A549 (cell line): ENCODE data around the gene CCDC88B.
A peak's percentile ranks its signal among the peaks of the same experiment; 100 is the strongest.

ENCODE experiments used
- BHLHE40 ChIP-seq: IDR thresholded peaks from 2 replicates; pipeline ENCODE4 v1.6.1; 2012; ENCODE audit warnings: low read depth, low read length, inconsistent platforms
- CHD4 ChIP-seq: fragments of 200-600 bp; sonication (generic); IDR thresholded peaks from 2 replicates; pipeline ENCODE4 v1.6.1; 2016; ENCODE audit warnings: antibody characterized with exemption, mild to moderate bottlenecking, borderline replicate concordance
- CTCF ChIP-seq: fragments of >200 bp; sonication (Bioruptor Twin); formaldehyde crosslinking; IDR thresholded peaks from 3 replicates; pipeline ENCODE4 v1.5.1; 2016
- HDAC2 ChIP-seq: fragments of 200-600 bp; sonication (generic); IDR thresholded peaks from 2 replicates; pipeline ENCODE4 v1.6.1; 2016
- HES2 ChIP-seq: fragments of >200 bp; sonication (Bioruptor Twin); formaldehyde crosslinking; IDR thresholded peaks from 2 replicates; pipeline ENCODE4 v1.6.1; 2016
- MAX ChIP-seq: IDR thresholded peaks from 2 replicates; pipeline ENCODE4 v1.6.1; 2012
- POLR2A ChIP-seq: IDR thresholded peaks from 2 replicates; pipeline ENCODE4 v1.6.1; 2012; ENCODE audit warnings: mild to moderate bottlenecking, low read length
- RCOR1 ChIP-seq: fragments of 150-350 bp; IDR thresholded peaks from 2 replicates; pipeline ENCODE4 v1.6.1; 2014; ENCODE audit warnings: antibody characterized with exemption, low read length, low read depth
- USF2 ChIP-seq: fragments of 450-650 bp; IDR thresholded peaks from 2 replicates; pipeline ENCODE4 v1.6.1; 2014; ENCODE audit warnings: antibody characterized with exemption
- ZFP36 ChIP-seq: fragments of 450-650 bp; IDR thresholded peaks from 2 replicates; pipeline ENCODE4 v1.6.1; 2014; ENCODE audit warnings: borderline replicate concordance; ENCODE audit not compliant: partially characterized antibody

- no peak for TF ChIP-seq USF2
- TF ChIP-seq BHLHE40, result no peak
- no peak for TF ChIP-seq CTCF
- no peak for TF ChIP-seq POLR2A
- TF ChIP-seq RCOR1, result no peak
- peak; percentile 54 for TF ChIP-seq ZFP36
- TF ChIP-seq CHD4, result 0 out of 2 replicates have a peak, but pooled peaks have one; percentile 35
- no peak for TF ChIP-seq HDAC2
- no peak for TF ChIP-seq MAX
- TF ChIP-seq HES2, result no peak
Observed at GRCh38 chr11:64347193-64347867, 7.3 kb downstream of the CCDC88B start.
